ENCODE results near the gene NTRK3.

The NTRK3 gene

GRCh38 chr15:87887177-87887576 is 369.4 kb downstream of the NTRK3 start:
- no peak for DNase-seq
- H3K4me3 ChIP-seq (ENCODE audit: low read depth in 1 of 2, low read length in 2 of 2), result no peak overlapping the region
- ATAC-seq (ENCODE audit: insufficient read depth, low read depth), result no peak
- no peaks in the 10 kb centered on the region for H4K20me1 ChIP-seq (ENCODE audit: insufficient read depth, low read length)
- no peak overlapping the region for H3K9ac ChIP-seq (ENCODE audit: low read depth, low read length)
- TF ChIP-seq CTCF (IDR thresholded peaks at IDR 0.05; ENCODE audit: borderline replicate concordance, extremely low read depth, low read length, poor library complexity, severe bottlenecking), result no peak
- no peak for TF ChIP-seq EZH2 (IDR thresholded peaks at IDR 0.05; ENCODE audit: borderline replicate concordance, low read depth, low read length, severe bottlenecking)
- no peaks in the 10 kb centered on the region for H3K27me3 ChIP-seq (ENCODE audit: insufficient read depth, low read length, poor library complexity)
- no peak overlapping the region for H3K27ac ChIP-seq (ENCODE audit: low read length)
- no peaks in the 10 kb centered on the region for H3K9me3 ChIP-seq (ENCODE audit: insufficient read depth, low read length, severe bottlenecking)
- no peak overlapping the region for H3K4me2 ChIP-seq (ENCODE audit: insufficient read depth, low read length)
- H3K36me3 ChIP-seq (ENCODE audit: insufficient read depth, low read length), result no peaks in the 10 kb centered on the region
- H3K4me1 ChIP-seq (ENCODE audit: insufficient read depth, low read length), result no peaks in the 10 kb centered on the region
- H3K79me2 ChIP-seq (ENCODE audit: insufficient read depth, low read length), result no peaks in the 10 kb centered on the region
- no peak overlapping the region for H2AFZ ChIP-seq (ENCODE audit: low read depth, low read length)

GRCh38 chr15:87881026-87881425 is 375.5 kb downstream of the NTRK3 start:
- Histone ChIP-seq H4K20me1 (ENCODE audit: insufficient read depth, low read length) (no peaks in the 10 kb centered on the region), H3K9ac (ENCODE audit: low read depth, low read length) (no peak overlapping the region), H2AFZ (ENCODE audit: low read depth, low read length) (no peak overlapping the region), H3K79me2 (ENCODE audit: insufficient read depth, low read length) (no peaks in the 10 kb centered on the region), H3K9me3 (ENCODE audit: insufficient read depth, low read length, severe bottlenecking) (no peaks in the 10 kb centered on the region), H3K27me3 (ENCODE audit: insufficient read depth, low read length, poor library complexity) (no peaks in the 10 kb centered on the region), H3K4me3 (ENCODE audit: low read depth in 1 of 2, low read length in 2 of 2) (no peak overlapping the region), H3K27ac (ENCODE audit: low read length) (no peak overlapping the region), H3K4me1 (ENCODE audit: insufficient read depth, low read length) (no peaks in the 10 kb centered on the region), H3K36me3 (ENCODE audit: insufficient read depth, low read length) (no peaks in the 10 kb centered on the region), H3K4me2 (ENCODE audit: insufficient read depth, low read length) (no peak overlapping the region)
- no peak for ATAC-seq (ENCODE audit: insufficient read depth, low read depth)
- DNase-seq, result no peak
- TF ChIP-seq EZH2 (IDR thresholded peaks at IDR 0.05; ENCODE audit: borderline replicate concordance, low read depth, low read length, severe bottlenecking) (no peak), CTCF (IDR thresholded peaks at IDR 0.05; ENCODE audit: borderline replicate concordance, extremely low read depth, low read length, poor library complexity, severe bottlenecking) (no peak)

GRCh38 chr15:87877822-87878542 is 378.6 kb downstream of the NTRK3 start:
- no peaks in the 10 kb centered on the region for H3K79me2 ChIP-seq (ENCODE audit: insufficient read depth, low read length)
- H3K27ac ChIP-seq (ENCODE audit: low read length), result no peak overlapping the region
- H3K36me3 ChIP-seq (ENCODE audit: insufficient read depth, low read length), result no peaks in the 10 kb centered on the region
- no peak overlapping the region for H3K9ac ChIP-seq (ENCODE audit: low read depth, low read length)
- no peaks in the 10 kb centered on the region for H3K9me3 ChIP-seq (ENCODE audit: insufficient read depth, low read length, severe bottlenecking)
- no peak overlapping the region for H3K4me2 ChIP-seq (ENCODE audit: insufficient read depth, low read length)
- no peaks in the 10 kb centered on the region for H4K20me1 ChIP-seq (ENCODE audit: insufficient read depth, low read length)
- ATAC-seq (ENCODE audit: insufficient read depth, low read depth) (no peak), DNase-seq (no peak)
- H3K4me1 ChIP-seq (ENCODE audit: insufficient read depth, low read length), result no peaks in the 10 kb centered on the region
- no peaks in the 10 kb centered on the region for H3K27me3 ChIP-seq (ENCODE audit: insufficient read depth, low read length, poor library complexity)
- no peak for TF ChIP-seq CTCF (IDR thresholded peaks at IDR 0.05; ENCODE audit: borderline replicate concordance, extremely low read depth, low read length, poor library complexity, severe bottlenecking)
- no peak for TF ChIP-seq EZH2 (IDR thresholded peaks at IDR 0.05; ENCODE audit: borderline replicate concordance, low read depth, low read length, severe bottlenecking)
- no peak overlapping the region for H3K4me3 ChIP-seq (ENCODE audit: low read depth in 1 of 2, low read length in 2 of 2)
- H2AFZ ChIP-seq (ENCODE audit: low read depth, low read length), result no peak overlapping the region
